ENCODE measurements around the gene FBRSL1.

The FBRSL1 gene

DNA sequence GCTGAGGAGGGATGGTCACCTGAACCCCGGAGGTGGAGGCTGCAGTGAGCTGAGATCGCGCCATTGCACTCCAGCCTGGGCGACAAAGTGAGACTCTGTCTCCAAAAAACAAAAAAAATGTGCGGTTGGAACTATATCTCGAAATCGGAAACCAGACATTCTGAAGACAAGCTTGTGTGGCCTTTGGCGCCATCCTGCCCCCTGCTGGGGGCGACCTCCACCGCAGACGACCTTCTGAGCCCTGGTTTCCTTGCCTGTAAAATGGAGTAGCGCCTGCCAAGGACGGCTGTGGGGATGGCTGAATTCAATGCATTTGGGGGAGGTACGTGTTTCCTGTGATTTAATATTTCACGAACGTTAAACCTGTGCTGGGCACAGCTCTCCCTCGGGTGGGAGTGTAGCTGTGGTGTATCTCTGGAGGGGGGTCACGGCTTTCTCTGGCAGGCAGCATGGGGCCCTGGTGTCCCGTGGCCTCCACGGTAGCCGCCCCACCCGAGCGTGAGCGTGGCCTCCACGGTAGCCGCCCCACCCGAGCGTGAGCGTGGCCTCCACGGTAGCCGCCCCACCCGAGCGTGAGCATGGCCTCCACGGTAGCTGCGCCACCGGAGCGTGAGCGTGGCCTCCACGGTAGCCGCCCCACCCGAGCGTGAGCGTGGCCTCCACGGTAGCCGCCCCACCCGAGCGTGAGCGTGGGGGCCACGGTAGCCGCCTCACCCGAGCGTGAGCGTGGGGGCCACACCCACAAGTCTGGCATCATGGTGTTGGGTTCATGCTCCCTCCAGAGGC is 65.1 kb downstream of the FBRSL1 start:
- H3K9ac ChIP-seq, result peak overlapping the region in 6 of 11 experiments; percentile 18 to 100 (median 98); a peak in 11 of 22 replicates
- H3K27me3 ChIP-seq, result peaks cover 0 to 10% (median 0%) of the 10 kb centered on the region in 11 experiments; a peak in 3 of 22 replicates
- H3K36me3 ChIP-seq, result peaks cover 0 to 19% (median 4%) of the 10 kb centered on the region in 11 experiments; a peak in 6 of 22 replicates
- H3K4me2 ChIP-seq, result peak overlapping the region; percentile 37 to 100 (median 98); a peak in 21 of 22 replicates
- H4K20me1 ChIP-seq, result peaks cover 9 to 72% (median 23%) of the 10 kb centered on the region in 11 experiments; a peak in 14 of 22 replicates
- H3K9me3 ChIP-seq (replicated peaks in 1 of 11), result no peaks in the 10 kb centered on the region
- peak overlapping the region in 8 of 11 experiments; percentile 19 to 98 (median 96); a peak in 14 of 22 replicates for H3K27ac ChIP-seq
- H3K4me1 ChIP-seq, result peaks cover 31 to 96% (median 92%) of the 10 kb centered on the region in 10 experiments
- TF ChIP-seq Cebpa-rat (IDR thresholded peaks at IDR 0.05), result no peak
- H3K4me3 ChIP-seq, result no peak overlapping the region

DNA sequence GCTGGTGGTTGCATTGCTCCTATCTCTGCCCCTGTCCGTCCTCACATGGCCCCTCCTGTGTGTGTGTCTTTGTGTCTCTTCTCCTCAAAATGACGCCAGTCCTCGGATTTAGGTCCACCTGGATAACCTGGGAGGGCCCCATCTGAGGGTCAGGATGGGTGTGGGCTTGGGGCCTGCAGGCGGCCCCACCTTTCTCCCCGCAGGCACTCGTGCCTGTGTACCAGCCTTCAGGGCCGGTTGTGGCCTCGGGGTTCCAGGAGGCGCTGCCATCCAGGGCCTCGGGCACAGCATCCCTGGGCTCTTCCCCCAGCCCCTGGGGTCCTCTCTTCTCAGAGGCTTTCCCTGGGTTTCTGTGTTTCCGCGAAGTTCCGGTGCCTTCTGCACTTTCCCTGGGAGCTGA is 65.7 kb downstream of the FBRSL1 start:
- peak overlapping the region in 1 of 10 experiments; percentile 15; a peak in 1 of 20 replicates for H3K4me3 ChIP-seq
- peaks cover 34 to 90% (median 89%) of the 10 kb centered on the region in 10 experiments for H3K4me1 ChIP-seq

DNA sequence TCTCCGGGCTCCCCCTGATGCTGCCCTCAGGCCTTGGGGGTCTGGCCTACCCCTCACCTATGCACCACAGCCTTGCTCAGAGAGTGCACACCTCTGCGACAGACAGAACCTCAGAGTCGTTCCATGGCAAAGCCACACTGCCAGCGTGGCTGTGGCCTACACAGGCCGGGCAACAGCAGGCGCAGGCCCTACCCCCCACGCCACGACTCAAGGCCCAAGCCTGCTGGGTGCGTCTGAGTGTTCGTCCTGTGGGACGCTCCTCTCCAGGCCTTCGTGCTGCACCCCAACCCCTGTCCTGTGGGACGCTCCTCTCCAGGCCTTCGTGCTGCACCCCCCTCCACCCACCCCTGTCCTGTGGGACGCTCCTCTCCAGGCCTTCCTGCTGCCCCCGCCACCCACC is 66.3 kb downstream of the FBRSL1 start:
- peak overlapping the region in 7 of 11 experiments; percentile 94 to 98 (median 96); a peak in 14 of 22 replicates for H3K27ac ChIP-seq
- no peak for TF ChIP-seq Cebpa-rat (IDR thresholded peaks at IDR 0.05)
- H4K20me1 ChIP-seq, result peaks cover 7 to 72% (median 21%) of the 10 kb centered on the region in 11 experiments; a peak in 20 of 22 replicates
- H3K4me3 ChIP-seq, result peak overlapping the region in 1 of 10 experiments; percentile 15; a peak in 1 of 20 replicates
- no peaks in the 10 kb centered on the region for H3K9me3 ChIP-seq (replicated peaks in 1 of 11)
- H3K9ac ChIP-seq, result peak overlapping the region in 7 of 11 experiments; percentile 40 to 100 (median 98); a peak in 13 of 22 replicates
- H3K4me1 ChIP-seq, result peaks cover 39 to 90% (median 84%) of the 10 kb centered on the region in 10 experiments
- peak overlapping the region; percentile 11 to 100 (median 98); a peak in 20 of 22 replicates for H3K4me2 ChIP-seq
- peaks cover 0 to under 1% (median 0%) of the 10 kb centered on the region in 11 experiments; a peak in 3 of 22 replicates for H3K27me3 ChIP-seq
- H3K36me3 ChIP-seq, result peaks cover 0 to 19% (median 4%) of the 10 kb centered on the region in 11 experiments; a peak in 6 of 22 replicates

More for the DNA sequence above, 65.7 kb downstream of the FBRSL1 start:
- peak overlapping the region in 7 of 11 experiments; percentile 18 to 100 (median 98); a peak in 14 of 22 replicates for H3K9ac ChIP-seq
- H3K4me2 ChIP-seq, result peak overlapping the region; percentile 11 to 100 (median 98); a peak in 20 of 22 replicates
- H3K36me3 ChIP-seq, result peaks cover 0 to 19% (median 4%) of the 10 kb centered on the region in 11 experiments; a peak in 6 of 22 replicates
- H3K9me3 ChIP-seq (replicated peaks in 1 of 11), result no peaks in the 10 kb centered on the region
- H4K20me1 ChIP-seq, result peaks cover 5 to 72% (median 21%) of the 10 kb centered on the region in 11 experiments; a peak in 16 of 22 replicates
- no peak for TF ChIP-seq Cebpa-rat (IDR thresholded peaks at IDR 0.05)
- H3K27me3 ChIP-seq, result peaks cover 0 to 6% (median 0%) of the 10 kb centered on the region in 11 experiments; a peak in 3 of 22 replicates
- H3K27ac ChIP-seq, result peak overlapping the region in 7 of 11 experiments; percentile 94 to 98 (median 96); a peak in 15 of 22 replicates

DNA sequence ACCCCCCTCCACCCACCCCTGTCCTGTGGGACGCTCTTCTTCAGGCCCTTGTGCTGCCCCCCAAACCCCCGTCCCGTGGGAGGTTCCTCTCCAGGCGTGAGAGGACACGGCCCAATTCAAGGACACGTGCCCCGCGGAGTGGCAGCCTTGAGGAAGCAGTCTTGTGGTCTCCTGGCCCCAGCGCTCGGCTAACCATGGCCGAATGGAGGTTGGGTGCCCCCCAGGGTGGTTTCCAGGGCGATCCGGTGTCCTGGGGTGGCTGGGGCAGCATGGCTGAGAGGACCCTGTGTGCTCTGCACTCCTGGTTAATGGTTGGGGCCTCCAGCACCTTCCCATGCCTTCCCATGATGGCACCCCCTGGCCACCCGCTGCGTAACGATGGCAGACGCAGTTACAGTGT is 66.8 kb downstream of the FBRSL1 start:
- no peaks in the 10 kb centered on the region for H3K27me3 ChIP-seq
- H3K4me1 ChIP-seq, result peaks cover 45 to 90% (median 84%) of the 10 kb centered on the region in 10 experiments
- peaks cover 0 to 18% (median 5%) of the 10 kb centered on the region in 11 experiments; a peak in 11 of 22 replicates for H3K36me3 ChIP-seq
- peaks cover 12 to 72% (median 21%) of the 10 kb centered on the region in 11 experiments for H4K20me1 ChIP-seq
- TF ChIP-seq Cebpa-rat (IDR thresholded peaks at IDR 0.05), result no peak
- peak overlapping the region; percentile 69 to 100 (median 98) for H3K4me2 ChIP-seq
- H3K9me3 ChIP-seq (replicated peaks in 1 of 11), result no peaks in the 10 kb centered on the region
- peak overlapping the region in 9 of 11 experiments; percentile 47 to 98 (median 95); a peak in 18 of 22 replicates for H3K27ac ChIP-seq
- peak overlapping the region in 8 of 11 experiments; percentile 91 to 100 (median 98); a peak in 16 of 22 replicates for H3K9ac ChIP-seq
- H3K4me3 ChIP-seq, result no peak overlapping the region

DNA sequence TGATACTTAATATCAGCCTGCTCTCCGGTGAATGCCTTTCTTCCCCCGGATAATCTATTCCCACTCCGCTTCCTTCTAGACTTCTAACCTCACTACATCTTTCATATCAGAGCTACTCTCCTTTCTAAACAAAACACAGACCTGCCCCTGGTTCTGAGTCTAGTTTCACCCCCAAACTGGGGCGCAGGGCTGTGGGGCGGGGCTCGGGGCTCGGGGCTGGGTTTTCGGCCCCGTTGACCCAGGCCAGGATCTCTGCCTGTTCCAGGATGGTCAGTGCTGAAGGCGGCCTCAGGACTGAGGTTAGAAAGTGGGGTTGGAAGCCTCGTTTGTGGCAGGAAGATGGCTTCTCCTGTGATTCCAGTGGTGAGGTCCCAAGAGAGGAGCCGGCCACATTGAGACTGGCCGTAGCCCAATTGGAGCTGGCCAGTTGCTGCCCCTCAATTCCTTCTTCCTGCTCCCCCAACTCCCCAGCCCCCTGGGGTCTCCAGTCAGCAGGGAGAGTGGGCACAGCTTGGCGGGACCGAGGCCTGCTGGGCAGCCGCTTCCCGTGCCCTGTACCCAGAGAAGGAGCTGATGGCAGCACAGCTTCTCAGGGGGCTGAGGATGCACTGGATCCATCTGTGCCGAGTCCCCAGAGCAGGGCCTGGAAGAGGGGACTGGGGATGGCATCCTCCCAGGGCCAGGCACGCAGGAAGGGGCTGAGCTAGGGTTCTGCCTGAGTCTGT is 67.5 kb downstream of the FBRSL1 start:
- Histone ChIP-seq H3K9me3 (replicated peaks in 1 of 11) (no peaks in the 10 kb centered on the region), H3K4me2 (peak overlapping the region; percentile 96 to 100 (median 99)), H3K36me3 (peaks cover 0 to 19% (median 11%) of the 10 kb centered on the region in 11 experiments; a peak in 13 of 22 replicates), H3K9ac (peak overlapping the region; percentile 46 to 100 (median 97); a peak in 21 of 22 replicates), H3K4me3 (peak overlapping the region in 8 of 10 experiments; percentile 0 to 99 (median 96); a peak in 11 of 20 replicates), H4K20me1 (peaks cover 19 to 72% (median 25%) of the 10 kb centered on the region in 11 experiments), H3K27me3 (no peaks in the 10 kb centered on the region), H3K4me1 (peaks cover 49 to 90% (median 84%) of the 10 kb centered on the region in 10 experiments), H3K27ac (peak overlapping the region in 10 of 11 experiments; percentile 57 to 98 (median 94); a peak in 20 of 22 replicates)
- TF ChIP-seq Cebpa-rat (IDR thresholded peaks at IDR 0.05), result no peak

DNA sequence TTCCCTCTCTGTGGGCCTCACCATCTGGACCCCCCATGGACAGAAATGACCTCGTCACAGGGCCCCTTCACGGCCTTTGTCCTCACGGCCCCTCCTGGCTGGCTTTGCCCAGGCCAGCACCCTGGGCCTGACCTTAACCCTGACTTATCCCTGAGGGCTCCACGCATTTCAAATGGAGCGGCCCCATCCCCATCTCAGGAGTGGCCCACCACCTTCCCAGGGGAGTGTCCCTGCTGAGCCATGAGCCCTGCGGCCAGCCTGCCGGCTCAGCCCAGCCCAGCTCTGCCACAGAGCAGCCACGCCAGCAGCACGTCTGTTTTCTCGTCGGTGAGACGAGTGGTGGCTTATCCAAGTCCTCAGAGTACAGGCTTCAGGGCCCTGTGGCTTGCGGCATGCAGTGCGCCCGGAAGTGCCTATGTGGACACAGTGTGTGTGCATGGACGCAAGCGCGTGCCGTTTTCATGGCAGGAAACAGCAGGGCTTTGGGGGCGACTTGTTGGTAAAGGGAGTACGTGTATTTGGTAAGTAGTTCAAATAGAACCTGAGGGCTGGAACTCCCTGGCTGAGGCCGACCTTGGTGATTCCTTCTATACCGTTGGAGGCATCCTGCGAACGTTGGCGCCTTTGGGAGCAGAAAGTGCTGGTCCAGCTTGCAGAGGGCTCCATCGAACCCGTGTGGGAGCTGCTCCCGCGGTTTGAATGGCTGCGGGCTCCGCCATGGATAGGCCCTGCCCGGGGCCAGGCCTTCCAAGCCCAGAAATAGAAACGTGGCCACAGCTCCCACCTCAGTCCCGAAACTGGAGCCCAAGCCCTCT is 68.3 kb downstream of the FBRSL1 start:
- Histone ChIP-seq H3K27ac (peak overlapping the region in 10 of 11 experiments; percentile 57 to 98 (median 94); a peak in 20 of 22 replicates), H3K4me2 (peak overlapping the region; percentile 96 to 100 (median 99))
- TF ChIP-seq Cebpa-rat (IDR thresholded peaks at IDR 0.05), result peak in 9 of 11 experiments; percentile 15 to 95 (median 67); a peak in 13 of 22 replicates

DNA sequence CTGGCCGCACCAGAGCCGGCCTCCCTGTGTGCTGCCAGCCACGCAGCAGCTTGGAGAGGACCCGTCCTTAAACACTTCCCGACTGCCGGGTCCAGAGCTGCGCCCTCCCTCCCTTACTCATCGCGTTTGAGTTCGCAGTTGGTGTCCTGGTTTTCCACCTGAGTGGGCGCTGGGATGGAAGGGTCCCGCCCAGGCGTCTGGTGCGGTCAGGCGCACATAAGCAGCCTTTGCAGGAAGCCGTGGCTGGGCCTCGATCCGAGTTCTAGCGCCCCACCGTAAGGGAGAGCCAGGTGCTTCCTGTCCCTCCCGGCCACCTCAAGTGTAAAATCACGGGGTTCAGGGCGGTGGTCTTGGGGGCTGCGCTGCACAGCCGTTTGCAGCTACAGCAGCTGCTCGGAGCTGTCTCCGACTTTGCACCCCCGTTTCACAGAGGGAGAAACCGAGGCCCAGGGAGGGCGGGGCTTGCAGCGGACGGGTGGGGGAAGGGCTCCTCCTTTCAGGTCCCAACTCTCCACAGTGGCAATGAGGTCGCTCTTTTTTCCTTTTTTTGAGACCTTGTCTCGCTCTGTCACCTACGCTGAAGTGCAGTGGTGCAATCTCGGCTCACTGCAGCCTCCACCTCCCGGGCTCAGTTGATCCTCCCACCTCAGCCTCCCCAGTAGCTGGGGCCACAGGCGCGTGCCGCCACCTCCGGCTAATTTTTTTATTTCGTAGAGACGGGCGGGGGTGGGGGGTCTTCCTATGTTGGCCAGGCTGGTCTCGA is 69.1 kb downstream of the FBRSL1 start:
- Histone ChIP-seq H3K4me3 (peak overlapping the region; percentile 69 to 99 (median 94)), H4K20me1 (peaks cover 27 to 66% (median 39%) of the 10 kb centered on the region in 11 experiments), H3K9me3 (replicated peaks in 1 of 11) (no peaks in the 10 kb centered on the region), H3K27ac (peak overlapping the region in 10 of 11 experiments; percentile 57 to 98 (median 94); a peak in 20 of 22 replicates), H3K9ac (peak overlapping the region; percentile 75 to 100 (median 97); a peak in 21 of 22 replicates), H3K4me1 (peaks cover 49 to 80% (median 74%) of the 10 kb centered on the region in 10 experiments), H3K36me3 (peaks cover 0 to 18% (median 13%) of the 10 kb centered on the region in 11 experiments; a peak in 11 of 22 replicates), H3K27me3 (no peaks in the 10 kb centered on the region), H3K4me2 (peak overlapping the region; percentile 96 to 100 (median 99))
- TF ChIP-seq Cebpa-rat (IDR thresholded peaks at IDR 0.05), result peak in 4 of 11 experiments; percentile 17 to 83 (median 34); a peak in 3 of 22 replicates

More for the DNA sequence above, 68.3 kb downstream of the FBRSL1 start:
- H3K27me3 ChIP-seq, result no peaks in the 10 kb centered on the region
- H3K4me3 ChIP-seq, result peak overlapping the region; percentile 69 to 99 (median 94); a peak in 18 of 20 replicates
- peak overlapping the region; percentile 75 to 100 (median 97); a peak in 21 of 22 replicates for H3K9ac ChIP-seq
- H4K20me1 ChIP-seq, result peaks cover 26 to 71% (median 31%) of the 10 kb centered on the region in 11 experiments
- H3K9me3 ChIP-seq (replicated peaks in 1 of 11), result no peaks in the 10 kb centered on the region
- peaks cover 0 to 21% (median 13%) of the 10 kb centered on the region in 11 experiments; a peak in 10 of 22 replicates for H3K36me3 ChIP-seq
- H3K4me1 ChIP-seq, result peaks cover 49 to 86% (median 79%) of the 10 kb centered on the region in 10 experiments
